Raji (cell line): ENCODE results near the gene PLCXD3.

ENCODE experiments used
- POLR2A ChIP-seq: IDR thresholded peaks from 2 replicates; pipeline ENCODE4 v1.6.1; 2011; ENCODE audit warnings: low read depth, low read length, control low read depth; ENCODE audit not compliant: insufficient read depth

The PLCXD3 gene

DNA sequence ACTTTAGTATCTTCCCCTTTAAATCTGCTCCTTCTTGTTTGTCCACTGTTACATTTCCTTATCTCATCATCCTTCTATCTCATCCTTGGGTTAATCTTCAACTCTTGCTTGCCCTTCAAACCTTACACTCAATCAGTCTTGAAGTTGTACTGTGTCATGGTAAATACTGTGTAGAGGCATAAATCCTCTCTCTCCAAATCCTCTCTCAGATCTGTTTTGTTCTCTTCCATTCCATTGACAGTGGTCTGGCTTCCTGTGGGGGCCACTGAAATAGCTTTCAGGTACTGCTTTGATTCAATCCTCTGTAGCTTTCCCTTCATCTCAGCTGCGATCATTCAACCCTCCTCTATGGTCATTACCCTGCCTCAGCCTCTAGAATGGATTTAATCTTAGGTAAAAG lies 104.0 kb downstream of the PLCXD3 start:
- no peak for TF ChIP-seq POLR2A

DNA sequence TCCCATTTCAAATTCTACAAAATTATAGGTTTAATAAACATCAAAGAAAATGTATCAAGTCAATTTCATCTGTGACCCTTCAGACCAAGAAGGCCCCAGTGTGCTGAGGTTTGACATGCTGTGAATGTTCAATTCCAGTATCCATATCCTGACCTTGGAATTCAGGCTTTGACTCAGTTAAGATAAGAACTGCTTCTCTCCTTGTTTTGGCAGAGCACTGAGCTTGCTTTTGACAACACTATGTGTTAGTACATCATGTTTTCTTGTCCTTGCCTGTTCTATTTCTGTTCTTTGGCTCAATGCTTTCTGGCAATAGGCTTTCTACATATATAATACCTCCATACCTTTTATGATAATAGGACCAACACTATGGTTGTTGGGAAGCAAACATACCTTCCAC lies 105.6 kb downstream of the PLCXD3 start:
- TF ChIP-seq POLR2A, result no peak

DNA sequence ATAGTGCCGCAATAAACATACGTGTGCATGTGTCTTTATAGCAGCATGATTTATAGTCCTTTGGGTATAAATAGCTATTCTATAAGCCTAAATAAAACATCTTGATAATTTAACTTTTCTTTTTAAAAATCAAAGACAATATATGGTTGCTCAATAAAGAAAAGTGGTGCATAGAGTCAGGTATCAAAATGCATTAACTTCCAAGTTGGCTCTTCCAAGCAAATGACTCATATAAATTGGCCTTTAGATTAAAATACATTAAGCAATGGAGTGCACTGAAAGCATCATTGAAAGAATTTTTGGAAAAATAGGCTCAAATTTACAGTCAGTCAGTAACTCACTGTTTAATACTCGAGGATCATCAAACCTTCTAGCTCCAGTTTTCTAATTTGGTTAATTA lies 106.6 kb downstream of the PLCXD3 start:
- no peak for TF ChIP-seq POLR2A

DNA sequence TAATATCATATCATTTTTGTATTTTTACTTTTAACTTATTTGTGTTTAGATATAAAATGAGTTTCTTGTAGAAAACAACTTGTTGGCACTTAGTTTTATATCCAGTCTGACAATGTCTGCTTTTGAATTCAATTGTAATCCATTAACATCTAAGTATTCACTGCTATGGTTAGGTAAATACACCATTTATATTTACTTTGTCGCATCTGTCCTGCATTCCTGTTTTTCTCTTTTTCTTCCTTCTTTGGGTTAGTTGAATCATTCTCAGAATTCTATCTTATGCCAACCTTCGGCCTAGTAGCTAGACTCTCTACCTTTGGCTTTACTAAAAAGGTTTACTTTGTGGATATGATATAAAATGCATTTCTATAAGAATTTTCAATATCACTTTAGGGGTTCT lies 107.6 kb downstream of the PLCXD3 start:
- no peak for TF ChIP-seq POLR2A

DNA sequence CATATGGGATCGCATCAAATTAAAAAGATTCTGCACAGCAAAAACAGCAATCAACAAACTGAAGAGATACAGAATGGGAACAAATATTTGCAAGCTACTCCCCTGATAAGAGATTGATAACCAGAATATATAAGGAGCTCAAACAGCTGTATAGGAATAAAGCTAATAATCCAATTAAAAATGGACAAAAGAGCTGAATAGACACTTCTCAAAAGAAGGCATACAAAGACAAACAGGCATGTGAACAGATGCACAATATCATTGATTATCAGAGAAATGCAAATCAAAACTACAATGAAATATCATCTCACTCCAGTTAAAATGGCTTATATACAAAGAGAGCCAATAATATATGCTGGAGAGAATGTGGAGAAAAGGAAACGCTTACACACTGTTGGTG lies 110.6 kb downstream of the PLCXD3 start:
- TF ChIP-seq POLR2A, result no peak

DNA sequence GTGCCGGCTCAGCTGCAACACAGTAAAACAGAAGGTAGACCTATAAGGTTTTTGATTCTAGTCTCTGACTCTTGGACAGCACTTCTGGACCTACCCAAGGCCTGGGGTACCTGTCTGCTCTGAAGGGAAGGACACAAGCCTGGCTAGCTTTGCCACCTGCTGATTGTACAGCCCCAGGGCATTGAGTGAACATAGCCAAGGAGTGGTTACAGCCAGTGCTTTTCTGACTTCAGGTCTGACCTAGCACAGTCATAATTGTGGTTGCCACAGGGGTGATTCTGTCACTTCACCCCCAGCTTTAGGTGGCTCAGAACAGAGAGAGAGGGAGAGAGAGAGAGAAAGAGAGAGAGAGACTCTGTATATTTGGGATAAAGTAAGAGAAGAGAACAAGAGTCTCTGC lies 118.4 kb downstream of the PLCXD3 start:
- TF ChIP-seq POLR2A, result no peak

DNA sequence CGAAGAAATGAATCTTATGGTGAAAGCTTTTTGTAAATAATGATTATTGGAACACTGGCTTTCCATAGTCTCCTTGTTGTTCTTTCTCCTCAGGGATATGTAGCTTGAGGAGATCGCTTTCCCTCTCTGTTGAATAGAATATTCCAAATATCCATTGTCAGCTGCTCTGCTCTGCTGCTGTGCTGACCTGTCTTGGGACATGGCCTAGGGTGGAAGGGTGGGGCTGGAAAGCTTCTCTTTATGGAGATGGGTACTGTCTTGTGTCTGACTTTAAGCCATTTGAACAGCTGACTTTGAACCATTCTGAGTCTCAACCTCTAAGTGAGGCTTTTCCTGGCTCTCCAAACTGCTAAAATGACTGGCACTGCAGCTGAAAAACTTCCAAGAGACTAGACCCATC lies 135.8 kb downstream of the PLCXD3 start:
- TF ChIP-seq POLR2A, result no peak

DNA sequence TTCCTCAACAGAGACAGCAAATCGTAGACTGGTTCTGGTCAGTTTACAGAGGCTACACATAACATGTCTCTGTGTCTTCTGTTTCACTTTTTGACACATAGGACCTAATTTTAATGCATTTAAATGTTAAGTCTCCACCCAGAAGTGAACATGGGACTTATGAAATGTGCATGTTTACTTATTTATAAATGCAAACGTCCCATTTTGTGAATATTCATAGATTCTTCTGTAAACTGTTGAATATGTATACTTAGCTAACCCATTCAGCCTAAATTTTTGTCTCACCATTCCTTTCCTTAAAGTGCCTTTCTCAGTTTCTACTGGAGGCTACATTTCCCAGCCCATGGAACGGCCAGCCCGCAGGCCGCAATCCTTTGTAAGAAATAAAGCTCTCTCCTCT lies 137.2 kb downstream of the PLCXD3 start:
- no peak for TF ChIP-seq POLR2A

DNA sequence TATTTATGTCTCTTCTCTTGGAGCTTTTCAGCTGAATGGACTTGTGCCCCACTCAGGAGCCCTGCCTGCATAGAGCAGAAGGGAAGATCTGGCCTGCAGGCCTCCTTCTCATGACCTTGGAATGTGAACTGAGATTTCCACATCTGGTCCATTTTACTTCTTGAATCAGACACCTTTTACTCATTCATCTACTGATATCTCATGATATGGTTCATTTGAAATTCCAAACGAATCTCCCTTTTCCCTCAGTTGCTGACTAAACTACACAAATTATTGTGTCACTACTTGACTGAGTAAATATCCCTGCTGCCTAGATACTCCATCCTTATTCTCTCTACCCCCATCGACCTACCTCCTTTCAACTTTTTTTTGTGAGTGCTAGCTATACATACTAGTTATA lies 138.7 kb downstream of the PLCXD3 start:
- no peak for TF ChIP-seq POLR2A

DNA sequence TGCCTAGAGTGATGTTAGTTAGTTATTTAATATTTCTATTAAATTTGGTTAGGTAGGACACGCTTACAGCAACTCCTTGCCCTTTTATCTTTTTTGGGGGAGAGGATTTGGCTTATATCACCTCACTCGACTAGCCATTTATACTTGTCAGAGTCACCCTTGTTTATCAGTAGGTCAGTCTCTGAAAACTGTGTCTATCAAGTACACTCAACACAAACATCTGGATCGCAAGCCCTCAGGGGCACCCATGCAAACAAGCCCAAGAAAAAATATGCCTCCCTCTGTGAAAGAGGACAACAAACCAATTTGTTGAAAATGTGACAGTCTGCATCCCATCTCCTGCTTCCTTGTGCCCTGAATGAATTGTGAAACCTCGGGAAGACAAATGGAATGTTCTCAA lies 139.9 kb downstream of the PLCXD3 start:
- no peak for TF ChIP-seq POLR2A

DNA sequence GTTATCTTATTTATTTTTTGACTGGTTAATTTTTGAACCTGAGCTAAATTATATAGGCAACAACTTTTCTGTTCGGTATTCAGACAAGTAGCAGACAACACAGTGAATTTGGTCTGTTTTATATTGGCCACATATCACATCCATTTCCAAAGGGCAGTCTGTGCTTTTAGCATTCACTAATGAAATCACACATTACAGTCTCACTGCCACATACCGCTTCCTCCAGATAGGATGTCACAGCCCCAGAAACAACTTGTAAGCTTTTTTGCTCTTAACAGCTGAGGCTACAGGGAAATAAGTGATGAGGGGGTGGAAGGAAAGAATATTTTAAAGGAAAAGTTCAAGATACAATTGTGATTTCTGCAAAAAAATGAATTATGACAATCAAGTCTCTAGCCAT lies 140.6 kb downstream of the PLCXD3 start:
- no peak for TF ChIP-seq POLR2A

DNA sequence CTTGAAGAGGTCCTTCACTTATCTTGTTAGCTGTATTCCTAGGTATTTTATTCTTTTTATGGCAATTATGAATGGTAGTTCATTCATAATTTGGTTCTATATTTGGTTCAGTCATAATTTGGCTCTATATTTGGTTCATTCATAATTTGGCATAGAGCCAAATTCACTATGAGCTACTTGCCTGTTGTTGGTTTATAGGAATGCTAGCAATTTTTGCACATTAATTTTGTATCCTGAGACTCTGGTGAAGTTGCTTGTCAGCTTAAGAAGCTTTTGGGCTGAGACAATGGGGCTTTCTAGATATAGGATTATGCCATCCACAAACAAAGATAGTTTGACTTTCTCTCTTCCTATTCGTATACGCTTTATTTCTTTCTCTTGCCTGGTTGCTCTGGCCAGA lies 142.2 kb downstream of the PLCXD3 start:
- TF ChIP-seq POLR2A, result no peak

DNA sequence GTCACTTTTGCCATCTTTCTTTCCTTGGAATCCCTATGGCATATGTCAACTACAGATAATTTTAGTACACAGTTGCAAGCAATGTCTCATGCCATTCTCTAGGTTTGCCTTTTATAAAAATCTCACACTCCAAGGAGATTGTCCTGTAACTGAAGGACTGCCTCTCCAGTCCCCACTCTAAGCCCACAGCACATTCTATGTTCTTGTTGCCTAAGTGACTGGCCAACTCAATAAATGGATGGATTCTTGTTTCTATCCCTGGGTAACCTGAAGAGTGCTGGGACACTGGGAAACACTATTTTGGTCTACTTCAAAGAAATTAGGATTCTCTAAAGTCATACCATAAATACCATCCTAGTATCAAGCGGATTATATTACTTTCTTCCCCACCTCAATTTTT lies 145.0 kb downstream of the PLCXD3 start:
- TF ChIP-seq POLR2A, result no peak

DNA sequence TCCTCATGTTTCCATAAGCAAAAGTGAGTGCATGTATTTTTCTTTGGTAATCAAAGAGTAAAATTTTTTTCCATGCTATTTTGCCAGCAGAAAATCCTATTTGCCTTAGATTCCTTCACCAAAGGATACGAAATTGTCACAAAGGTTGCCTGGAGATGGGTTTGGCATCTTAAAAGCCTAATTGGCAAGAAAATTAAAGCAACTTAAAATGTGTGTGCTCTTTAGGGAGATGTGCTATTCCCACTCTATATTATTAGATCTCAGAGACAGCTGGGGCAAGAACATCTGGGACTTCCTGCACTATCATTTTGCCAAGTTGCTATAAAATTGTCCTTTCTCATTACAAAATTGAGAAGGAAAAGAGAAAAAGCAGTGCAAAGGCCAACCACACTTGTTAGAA lies 146.1 kb downstream of the PLCXD3 start:
- TF ChIP-seq POLR2A, result no peak

DNA sequence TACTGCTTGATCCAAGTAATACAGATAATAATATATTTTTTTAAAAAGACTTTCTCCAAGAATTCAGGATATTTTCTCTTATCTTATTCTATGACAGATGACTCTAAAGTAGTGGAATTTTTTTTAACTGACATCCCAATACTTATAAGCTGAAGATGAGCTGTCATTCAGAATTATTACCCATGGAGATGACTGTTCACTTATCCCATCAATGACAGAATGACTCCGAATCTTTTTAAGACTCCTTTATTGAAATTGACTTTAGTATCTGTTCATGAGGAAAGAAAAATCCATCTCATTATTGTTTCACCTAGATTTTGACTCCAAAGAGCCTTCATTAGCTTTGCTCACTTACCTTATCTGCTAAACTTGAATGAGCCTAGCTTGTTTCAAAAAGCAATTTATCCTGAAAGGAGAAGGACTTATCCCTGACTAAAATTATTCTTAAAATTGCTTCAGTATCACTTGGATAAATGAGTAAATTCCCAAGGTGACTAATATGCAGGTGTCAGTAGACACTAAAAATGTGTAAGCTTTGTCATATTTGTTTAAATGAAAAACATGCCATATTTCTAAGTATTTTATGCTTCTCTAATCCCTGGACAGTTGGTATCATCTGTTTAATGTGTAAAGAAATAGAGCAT lies 146.9 kb downstream of the PLCXD3 start:
- no peak for TF ChIP-seq POLR2A

DNA sequence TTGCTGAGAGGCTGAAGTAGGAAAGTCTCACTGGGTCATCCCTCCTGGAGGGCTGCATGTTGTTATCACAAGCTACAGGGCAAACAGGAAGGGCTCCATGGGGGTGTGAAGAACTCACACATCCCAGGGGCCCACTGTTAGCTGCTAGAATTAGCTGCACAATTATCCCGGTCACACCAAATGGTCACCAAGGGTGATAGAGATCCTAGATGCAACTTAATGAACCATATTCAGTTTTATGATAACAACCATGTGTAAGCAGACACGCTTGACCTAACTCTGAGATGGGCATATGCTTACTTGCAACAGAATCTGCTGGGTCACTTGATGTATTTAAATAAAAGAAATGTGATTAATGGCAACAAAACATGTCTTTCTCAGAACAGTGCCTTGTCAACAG lies 153.6 kb downstream of the PLCXD3 start:
- no peak for TF ChIP-seq POLR2A

DNA sequence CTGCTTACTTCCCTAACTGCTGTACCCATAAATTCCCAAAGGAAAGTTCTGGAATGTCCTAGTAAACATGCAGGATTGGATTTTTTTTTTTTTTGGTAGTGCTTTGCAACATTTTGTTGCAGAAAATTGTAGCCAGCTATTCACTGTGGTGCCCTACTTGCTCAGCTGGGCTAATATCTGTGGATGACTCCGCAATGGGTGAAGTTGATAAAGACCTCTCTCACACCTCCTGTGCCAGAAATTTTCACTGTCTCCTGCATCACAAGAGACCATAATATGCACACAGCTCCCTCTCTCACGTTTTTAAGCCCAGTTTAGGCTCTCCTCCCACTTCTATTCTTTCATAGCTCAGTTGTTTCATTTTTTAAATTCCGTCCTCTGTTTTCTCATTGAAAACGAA lies 160.6 kb downstream of the PLCXD3 start:
- no peak for TF ChIP-seq POLR2A
